A172 (cell line): ENCODE results near the gene B3GLCT. TPM values are rescaled to one million over a fixed set of nuclear protein-coding genes. Genes with fewer than 3 reads are reported as not detected.
"Not testable (repeated sequence)": the region's sequence is repeated elsewhere in the genome, so short reads cannot be mapped to it uniquely, and the experiment has no call there.

Experiments
- DNase-seq: peaks from one replicate; pipeline ENCODE4 v3.0.0-alpha.2; 2015; ENCODE audit warnings: low spot score
- total RNA-seq: library from RNA; depleted of rRNA; stranded (reverse); fragments of >200 nt; shearing (Covaris generic); gene quantifications from 2 replicates; pipeline ENCODE4 v1.2.3, GENCODE V29; 2014

B3GLCT gene
- total RNA-seq, 1 experiment from 2014 or later, result 20.0 TPM

GRCh38 chr13:31184451-31184850 is 15.3 kb upstream of the B3GLCT start:
- DNase-seq, result no peak

- no peak for DNase-seq
Measured at GRCh38 chr13:31184981-31185645, 14.7 kb upstream of the B3GLCT start.

GRCh38 chr13:31191748-31192147 is 8.0 kb upstream of the B3GLCT start:
- no peak for DNase-seq

GRCh38 chr13:31192306-31192705 is 7.5 kb upstream of the B3GLCT start:
- DNase-seq, result no peak

- no peak for DNase-seq
Measured at GRCh38 chr13:31195616-31196015, 4.2 kb upstream of the B3GLCT start.

- no peak for DNase-seq
Measured at GRCh38 chr13:31196992-31197391, 2.8 kb upstream of the B3GLCT start.

- no peak for DNase-seq
Measured at GRCh38 chr13:31198519-31198918, 1.3 kb upstream of the B3GLCT start.

GRCh38 chr13:31199527-31199848 is 287 bp upstream of the B3GLCT start:
- DNase-seq, result no peak

- peak; percentile 1 for DNase-seq
Measured at GRCh38 chr13:31200637-31200971, 829 bp downstream of the B3GLCT start.

GRCh38 chr13:31201341-31202031 is 1.7 kb downstream of the B3GLCT start:
- DNase-seq, result peak; percentile 25

GRCh38 chr13:31204592-31204991 is 4.8 kb downstream of the B3GLCT start:
- DNase-seq, result peak; percentile 76

GRCh38 chr13:31207661-31208552 is 8.1 kb downstream of the B3GLCT start:
- no peak for DNase-seq

- DNase-seq, result no peak
Measured at GRCh38 chr13:31208559-31209122, 8.9 kb downstream of the B3GLCT start.

- peak; percentile 47 for DNase-seq
Measured at GRCh38 chr13:31209172-31209840, 9.5 kb downstream of the B3GLCT start.

GRCh38 chr13:31209841-31210210 is 10.1 kb downstream of the B3GLCT start:
- DNase-seq, result no peak

GRCh38 chr13:31213651-31214289 is 14.0 kb downstream of the B3GLCT start:
- DNase-seq, result no peak

GRCh38 chr13:31214435-31214834 is 14.7 kb downstream of the B3GLCT start:
- DNase-seq, result no peak

GRCh38 chr13:31216916-31217315 is 17.1 kb downstream of the B3GLCT start:
- not testable (repeated sequence) for DNase-seq

GRCh38 chr13:31219909-31220598 is 20.3 kb downstream of the B3GLCT start:
- no peak for DNase-seq

- DNase-seq, result no peak
Measured at GRCh38 chr13:31221057-31221456, 21.3 kb downstream of the B3GLCT start.

GRCh38 chr13:31223215-31223614 is 23.4 kb downstream of the B3GLCT start:
- no peak for DNase-seq
